Activated naive CD4-positive, alpha-beta T cell treated with anti-CD3 and anti-CD28 coated beads, Interleukin-2, amount 50 U/mL, for 72 hours (primary cell): ENCODE results near the gene SEMA6A. TPM values are rescaled to one million over a fixed set of nuclear protein-coding genes. Genes with fewer than 3 reads are reported as not detected.

Experiments used
- ATAC-seq, 2 donors: fragments of 150-1000 bp; cut with Tn5 transposase; 2 replicates each; pipeline ENCODE4 v1.10.0; 2021; ENCODE audit warnings: mild to moderate bottlenecking in 2 of 2, moderate library complexity in 2 of 2
- DNase-seq, 2 donors: peaks; one replicate each; pipeline ENCODE4 v3.0.0; 2021 to 2022; ENCODE audit warnings: low spot score in 2 of 2
- H3K27ac Mint-ChIP-seq, 2 donors: one replicate each; pipeline ENCODE4 v1.8.0; 2022; ENCODE audit warnings: mild to moderate bottlenecking in 2 of 2, mixed read lengths in 2 of 2
- H3K36me3 Mint-ChIP-seq, 2 donors: one replicate each; pipeline ENCODE4 v1.8.0; 2022; ENCODE audit warnings: mixed read lengths in 2 of 2
- H3K9me3 Mint-ChIP-seq, 2 donors: one replicate each; pipeline ENCODE4 v1.8.0; 2022; ENCODE audit warnings: mixed read lengths in 2 of 2
- total RNA-seq, 2 donors: library from RNA; stranded (reverse); gene quantifications; one replicate each; pipeline ENCODE4 v1.2.3, GENCODE V29; 2022

Gene SEMA6A
- total RNA-seq, 2 donors from 2014 or later, result 0.18 TPM; not detected in 1

- no peak overlapping the region for H3K27ac Mint-ChIP-seq
- peaks cover 12 to 15% of the 10 kb centered on the region in 2 donors for H3K36me3 Mint-ChIP-seq
- no peak for DNase-seq
- no peaks in the 10 kb centered on the region for H3K9me3 Mint-ChIP-seq
- ATAC-seq, result no peak
Observed at GRCh38 chr5:116437351-116437705, 137.3 kb downstream of the SEMA6A start.

GRCh38 chr5:116436674-116437350, 137.8 kb downstream of the SEMA6A start:
- peaks cover 12 to 15% of the 10 kb centered on the region in 2 donors for H3K36me3 Mint-ChIP-seq
- H3K27ac Mint-ChIP-seq, result no peak overlapping the region
- DNase-seq, result no peak
- no peaks in the 10 kb centered on the region for H3K9me3 Mint-ChIP-seq
- ATAC-seq, result no peak

GRCh38 chr5:116428966-116429365, 145.7 kb downstream of the SEMA6A start:
- no peak for ATAC-seq
- no peak overlapping the region for H3K27ac Mint-ChIP-seq
- H3K9me3 Mint-ChIP-seq, result no peaks in the 10 kb centered on the region
- no peak for DNase-seq
- H3K36me3 Mint-ChIP-seq, result peaks cover 6 to 27% of the 10 kb centered on the region in 2 donors

GRCh38 chr5:116428413-116428812, 146.2 kb downstream of the SEMA6A start:
- Mint-ChIP-seq H3K27ac (no peak overlapping the region), H3K36me3 (peaks cover 6 to 30% of the 10 kb centered on the region in 2 donors), H3K9me3 (no peaks in the 10 kb centered on the region)
- no peak for DNase-seq
- no peak for ATAC-seq

- no peak for DNase-seq
- peaks cover 0 to 5% of the 10 kb centered on the region in 2 donors for H3K9me3 Mint-ChIP-seq
- H3K36me3 Mint-ChIP-seq, result peaks cover 20 to 26% of the 10 kb centered on the region in 2 donors
- ATAC-seq, result no peak
- H3K27ac Mint-ChIP-seq, result no peak overlapping the region
Observed at GRCh38 chr5:116424951-116425350, 149.7 kb downstream of the SEMA6A start.

- H3K36me3 Mint-ChIP-seq, result peaks cover 23 to 33% of the 10 kb centered on the region in 2 donors
- peak overlapping the region in 1 of 2 donors; percentile 22 for H3K27ac Mint-ChIP-seq
- DNase-seq (no peak), ATAC-seq (no peak)
- H3K9me3 Mint-ChIP-seq, result peaks cover 0 to 5% of the 10 kb centered on the region in 2 donors
Observed at GRCh38 chr5:116424258-116424615, 150.4 kb downstream of the SEMA6A start.

GRCh38 chr5:116423587-116424257, 150.9 kb downstream of the SEMA6A start:
- DNase-seq (no peak), ATAC-seq (no peak)
- H3K27ac Mint-ChIP-seq, result peak overlapping the region in 1 of 2 donors; percentile 22
- H3K36me3 Mint-ChIP-seq, result peaks cover 23 to 37% of the 10 kb centered on the region in 2 donors
- H3K9me3 Mint-ChIP-seq, result peaks cover 0 to 5% of the 10 kb centered on the region in 2 donors

- ATAC-seq (no peak), DNase-seq (no peak)
- H3K9me3 Mint-ChIP-seq, result peaks cover 0 to 5% of the 10 kb centered on the region in 2 donors
- peaks cover 23 to 37% of the 10 kb centered on the region in 2 donors for H3K36me3 Mint-ChIP-seq
- no peak overlapping the region for H3K27ac Mint-ChIP-seq
Observed at GRCh38 chr5:116423141-116423540, 151.5 kb downstream of the SEMA6A start.

GRCh38 chr5:116421080-116421629, 153.5 kb downstream of the SEMA6A start:
- no peak for ATAC-seq
- no peak overlapping the region for H3K27ac Mint-ChIP-seq
- DNase-seq, result no peak
- H3K36me3 Mint-ChIP-seq, result peaks cover 23 to 34% of the 10 kb centered on the region in 2 donors
- H3K9me3 Mint-ChIP-seq, result peaks cover 0 to 5% of the 10 kb centered on the region in 2 donors

- DNase-seq, result no peak
- Mint-ChIP-seq H3K9me3 (peaks cover 0 to 5% of the 10 kb centered on the region in 2 donors), H3K27ac (no peak overlapping the region), H3K36me3 (peaks cover 23 to 32% of the 10 kb centered on the region in 2 donors)
- ATAC-seq, result no peak
Observed at GRCh38 chr5:116420540-116420939, 154.1 kb downstream of the SEMA6A start.

GRCh38 chr5:116419258-116419657, 155.4 kb downstream of the SEMA6A start:
- ATAC-seq (no peak), DNase-seq (no peak)
- Mint-ChIP-seq H3K27ac (no peak overlapping the region), H3K36me3 (peaks cover 17 to 22% of the 10 kb centered on the region in 2 donors), H3K9me3 (peaks cover 0 to 5% of the 10 kb centered on the region in 2 donors)

GRCh38 chr5:116418774-116419173, 155.8 kb downstream of the SEMA6A start:
- no peak for ATAC-seq
- Mint-ChIP-seq H3K27ac (no peak overlapping the region), H3K36me3 (peaks cover 17 to 18% of the 10 kb centered on the region in 2 donors), H3K9me3 (peaks cover 0 to 5% of the 10 kb centered on the region in 2 donors)
- DNase-seq, result no peak

GRCh38 chr5:116418016-116418415, 156.6 kb downstream of the SEMA6A start:
- Mint-ChIP-seq H3K27ac (no peak overlapping the region), H3K9me3 (peaks cover 0 to 5% of the 10 kb centered on the region in 2 donors), H3K36me3 (peaks cover 17 to 22% of the 10 kb centered on the region in 2 donors)
- ATAC-seq (no peak), DNase-seq (no peak)

- no peak overlapping the region for H3K27ac Mint-ChIP-seq
- no peak for ATAC-seq
- H3K36me3 Mint-ChIP-seq, result peaks cover 6 to 27% of the 10 kb centered on the region in 2 donors
- DNase-seq, result no peak
- no peaks in the 10 kb centered on the region for H3K9me3 Mint-ChIP-seq
Observed at GRCh38 chr5:116415989-116416388, 158.6 kb downstream of the SEMA6A start.

- no peak for ATAC-seq
- peak overlapping the region in 1 of 2 donors; percentile 22 for H3K27ac Mint-ChIP-seq
- no peaks in the 10 kb centered on the region for H3K9me3 Mint-ChIP-seq
Observed at GRCh38 chr5:116415182-116415581, 159.4 kb downstream of the SEMA6A start.

GRCh38 chr5:116411101-116411571, 163.5 kb downstream of the SEMA6A start:
- ATAC-seq, result no peak
- DNase-seq, result no peak
- Mint-ChIP-seq H3K27ac (no peak overlapping the region), H3K36me3 (peaks cover 5 to 22% of the 10 kb centered on the region in 2 donors), H3K9me3 (no peaks in the 10 kb centered on the region)

More at GRCh38 chr5:116415182-116415581, 159.4 kb downstream of the SEMA6A start:
- H3K36me3 Mint-ChIP-seq, result peaks cover 5 to 27% of the 10 kb centered on the region in 2 donors
- DNase-seq, result no peak

- ATAC-seq, result no peak
- Mint-ChIP-seq H3K36me3 (peaks cover 5 to 28% of the 10 kb centered on the region in 2 donors), H3K27ac (no peak overlapping the region), H3K9me3 (no peaks in the 10 kb centered on the region)
- DNase-seq, result no peak
Observed at GRCh38 chr5:116410336-116410890, 164.2 kb downstream of the SEMA6A start.
